HL-60 (cell line): ENCODE measurements around the gene NDRG4.

Source experiments
- POLR2AphosphoS5 ChIP-seq: IDR thresholded peaks from 2 replicates; pipeline ENCODE4 v1.6.1; 2012; ENCODE audit warnings: low read depth
- TF ChIP-seq, protein P1 (sequence below): IDR thresholded peaks from one replicate; pipeline ENCODE4 v1.5.1; 2011; ENCODE audit warnings: low read length, control low read depth, inconsistent platforms; ENCODE audit not compliant: insufficient read depth

DNA sequence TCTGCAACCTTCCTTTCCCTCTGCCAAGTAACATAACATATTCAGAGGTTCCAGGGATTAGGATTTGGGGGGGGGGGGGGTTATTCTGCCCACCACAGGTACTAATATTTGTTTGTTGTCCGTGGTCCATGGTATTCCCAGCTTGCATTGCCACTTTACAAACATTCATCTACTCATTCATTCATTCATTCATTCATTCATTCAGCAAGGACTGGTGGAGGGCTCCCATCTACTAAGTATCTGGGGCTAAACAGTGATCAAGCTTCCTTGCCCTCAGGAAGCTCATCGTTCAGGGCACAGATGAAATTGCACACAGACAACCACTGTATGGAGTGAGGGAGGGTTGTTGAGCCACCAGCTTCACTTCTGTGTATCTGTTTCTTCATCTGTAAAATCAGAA lies 45.8 kb upstream of the NDRG4 start:
- TF ChIP-seq POLR2AphosphoS5: no peak
- TF ChIP-seq, protein P1, sequence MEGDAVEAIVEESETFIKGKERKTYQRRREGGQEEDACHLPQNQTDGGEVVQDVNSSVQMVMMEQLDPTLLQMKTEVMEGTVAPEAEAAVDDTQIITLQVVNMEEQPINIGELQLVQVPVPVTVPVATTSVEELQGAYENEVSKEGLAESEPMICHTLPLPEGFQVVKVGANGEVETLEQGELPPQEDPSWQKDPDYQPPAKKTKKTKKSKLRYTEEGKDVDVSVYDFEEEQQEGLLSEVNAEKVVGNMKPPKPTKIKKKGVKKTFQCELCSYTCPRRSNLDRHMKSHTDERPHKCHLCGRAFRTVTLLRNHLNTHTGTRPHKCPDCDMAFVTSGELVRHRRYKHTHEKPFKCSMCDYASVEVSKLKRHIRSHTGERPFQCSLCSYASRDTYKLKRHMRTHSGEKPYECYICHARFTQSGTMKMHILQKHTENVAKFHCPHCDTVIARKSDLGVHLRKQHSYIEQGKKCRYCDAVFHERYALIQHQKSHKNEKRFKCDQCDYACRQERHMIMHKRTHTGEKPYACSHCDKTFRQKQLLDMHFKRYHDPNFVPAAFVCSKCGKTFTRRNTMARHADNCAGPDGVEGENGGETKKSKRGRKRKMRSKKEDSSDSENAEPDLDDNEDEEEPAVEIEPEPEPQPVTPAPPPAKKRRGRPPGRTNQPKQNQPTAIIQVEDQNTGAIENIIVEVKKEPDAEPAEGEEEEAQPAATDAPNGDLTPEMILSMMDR: no peak
